ENCODE measurements around the gene BAHCC1.

- TF ChIP-seq CTCF (IDR thresholded peaks at IDR 0.05; ENCODE audit: low read length) (no peak), EZH2phosphoT487 (IDR thresholded peaks at IDR 0.05; ENCODE audit: low read length) (no peak)
Observed at GRCh38 chr17:81468770-81469121, 73.5 kb downstream of the BAHCC1 start.
